Panc1 (cell line): ENCODE results near the gene TMEM185B.

Experiments used
- TCF7L2 ChIP-seq: IDR thresholded peaks from 2 replicates; pipeline ENCODE4 v1.6.1; 2011; ENCODE audit warnings: mild to moderate bottlenecking, low read depth, low read length, inconsistent platforms
- TF ChIP-seq, protein P1 (sequence below): fragments of 450-650 bp; IDR thresholded peaks from 2 replicates; pipeline ENCODE4 v1.5.1; 2017; ENCODE audit warnings: mild to moderate bottlenecking

GRCh38 chr2:120203251-120204021 lies 19.8 kb downstream of the TMEM185B start:
- TF ChIP-seq TCF7L2: no peak
- TF ChIP-seq, protein P1, sequence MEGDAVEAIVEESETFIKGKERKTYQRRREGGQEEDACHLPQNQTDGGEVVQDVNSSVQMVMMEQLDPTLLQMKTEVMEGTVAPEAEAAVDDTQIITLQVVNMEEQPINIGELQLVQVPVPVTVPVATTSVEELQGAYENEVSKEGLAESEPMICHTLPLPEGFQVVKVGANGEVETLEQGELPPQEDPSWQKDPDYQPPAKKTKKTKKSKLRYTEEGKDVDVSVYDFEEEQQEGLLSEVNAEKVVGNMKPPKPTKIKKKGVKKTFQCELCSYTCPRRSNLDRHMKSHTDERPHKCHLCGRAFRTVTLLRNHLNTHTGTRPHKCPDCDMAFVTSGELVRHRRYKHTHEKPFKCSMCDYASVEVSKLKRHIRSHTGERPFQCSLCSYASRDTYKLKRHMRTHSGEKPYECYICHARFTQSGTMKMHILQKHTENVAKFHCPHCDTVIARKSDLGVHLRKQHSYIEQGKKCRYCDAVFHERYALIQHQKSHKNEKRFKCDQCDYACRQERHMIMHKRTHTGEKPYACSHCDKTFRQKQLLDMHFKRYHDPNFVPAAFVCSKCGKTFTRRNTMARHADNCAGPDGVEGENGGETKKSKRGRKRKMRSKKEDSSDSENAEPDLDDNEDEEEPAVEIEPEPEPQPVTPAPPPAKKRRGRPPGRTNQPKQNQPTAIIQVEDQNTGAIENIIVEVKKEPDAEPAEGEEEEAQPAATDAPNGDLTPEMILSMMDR: no peak
